Lower lobe of right lung (tissue), 2 donors: ENCODE results near the gene FAM181B. TPM values are rescaled to one million over a fixed set of nuclear protein-coding genes. Genes with fewer than 3 reads are reported as not detected.
"Not testable (repeated sequence)": the region's sequence is repeated elsewhere in the genome, so short reads cannot be mapped to it uniquely, and the experiment has no call there.

Source experiments
- ATAC-seq, 2 donors: fragments of 200-7000 bp; cut with Tn5 transposase; one replicate each; pipeline ENCODE4 v1.9.1; 2020 to 2022; ENCODE audit warnings: mild to moderate bottlenecking in 2 of 2, moderate library complexity in 2 of 2
- DNase-seq: peaks from one replicate; pipeline ENCODE4 v3.0.0-alpha.2; 2020
- H3K27ac ChIP-seq: fragments of 200-600 bp; one replicate; pipeline ENCODE4 v1.8.0; 2022
- H3K27me3 ChIP-seq: fragments of 200-600 bp; one replicate; pipeline ENCODE4 v1.8.0; 2022; ENCODE audit warnings: low read depth
- H3K36me3 ChIP-seq: fragments of 200-600 bp; one replicate; pipeline ENCODE4 v1.8.0; 2022; ENCODE audit warnings: mild to moderate bottlenecking
- H3K4me1 ChIP-seq: fragments of 200-600 bp; one replicate; pipeline ENCODE4 v1.8.0; 2022
- H3K4me3 ChIP-seq: fragments of 200-600 bp; one replicate; pipeline ENCODE4 v1.8.0; 2022; ENCODE audit warnings: mild to moderate bottlenecking
- H3K9me3 ChIP-seq: fragments of 200-600 bp; one replicate; pipeline ENCODE4 v1.8.0; 2022
- intact Hi-C: fragments of 100-400 bp; cut with DNase I; formaldehyde crosslinking; loops from one replicate; pipeline ENCODE4 v1.11.0; 2022
- total RNA-seq: library from RNA; stranded (reverse); fragmentation: NEBNext Ultra II Directional; extraction: Animal tissue kit (Norgen Biotek cat#: 25700); gene quantifications from one replicate; pipeline ENCODE4 v1.2.1, GENCODE V29; 2021
- TF ChIP-seq, protein P1 (sequence below): fragments of 200-600 bp; IDR thresholded peaks from one replicate; pipeline ENCODE4 v1.8.0; 2022; ENCODE audit warnings: antibody characterized with exemption, mild to moderate bottlenecking
- donor health status: DM: no; HTN: yes; CAD: no; lungs with severe emphysema.

FAM181B gene
- total RNA-seq, 1 donor from 2014 or later = 0.09 TPM

DNA sequence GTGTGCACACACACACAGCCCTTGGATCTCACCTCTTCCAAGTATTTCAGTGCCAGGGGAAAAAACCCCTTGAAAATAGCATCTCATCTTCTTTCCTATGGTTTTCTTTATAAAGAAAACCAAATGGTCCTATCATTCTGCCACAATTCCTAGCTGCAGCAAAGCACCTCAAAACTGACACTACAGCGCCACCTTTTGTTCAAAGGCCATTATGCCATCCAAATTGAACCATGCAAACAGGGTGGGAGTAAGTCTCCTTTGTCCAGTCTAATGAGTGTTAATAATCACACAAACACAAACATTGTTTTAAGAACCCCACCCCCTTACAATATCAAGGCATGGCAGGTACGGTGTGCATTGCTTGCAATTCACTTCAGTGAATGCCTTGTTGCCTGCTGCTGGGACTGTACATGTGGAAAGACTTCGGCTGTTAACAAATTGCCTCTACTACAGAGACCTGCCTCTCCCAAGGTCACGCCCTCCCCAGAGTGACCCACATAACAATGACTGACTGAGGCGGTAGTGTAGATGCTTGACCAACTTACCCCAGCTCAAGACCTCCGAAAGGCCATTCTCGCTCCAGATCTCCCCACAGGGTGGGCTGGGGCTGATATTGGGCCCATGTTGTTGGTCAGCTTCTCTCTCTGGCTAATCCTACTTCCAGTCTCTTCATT is 31.7 kb downstream of the FAM181B start:
- Histone ChIP-seq H3K36me3 (no peaks in the 10 kb centered on the region), H3K4me3 (no peak overlapping the region), H3K4me1 (no peaks in the 10 kb centered on the region), H3K27me3 (no peaks in the 10 kb centered on the region), H3K27ac (no peak overlapping the region), H3K9me3 (no peaks in the 10 kb centered on the region)
- no peak for DNase-seq
- TF ChIP-seq, protein P1, sequence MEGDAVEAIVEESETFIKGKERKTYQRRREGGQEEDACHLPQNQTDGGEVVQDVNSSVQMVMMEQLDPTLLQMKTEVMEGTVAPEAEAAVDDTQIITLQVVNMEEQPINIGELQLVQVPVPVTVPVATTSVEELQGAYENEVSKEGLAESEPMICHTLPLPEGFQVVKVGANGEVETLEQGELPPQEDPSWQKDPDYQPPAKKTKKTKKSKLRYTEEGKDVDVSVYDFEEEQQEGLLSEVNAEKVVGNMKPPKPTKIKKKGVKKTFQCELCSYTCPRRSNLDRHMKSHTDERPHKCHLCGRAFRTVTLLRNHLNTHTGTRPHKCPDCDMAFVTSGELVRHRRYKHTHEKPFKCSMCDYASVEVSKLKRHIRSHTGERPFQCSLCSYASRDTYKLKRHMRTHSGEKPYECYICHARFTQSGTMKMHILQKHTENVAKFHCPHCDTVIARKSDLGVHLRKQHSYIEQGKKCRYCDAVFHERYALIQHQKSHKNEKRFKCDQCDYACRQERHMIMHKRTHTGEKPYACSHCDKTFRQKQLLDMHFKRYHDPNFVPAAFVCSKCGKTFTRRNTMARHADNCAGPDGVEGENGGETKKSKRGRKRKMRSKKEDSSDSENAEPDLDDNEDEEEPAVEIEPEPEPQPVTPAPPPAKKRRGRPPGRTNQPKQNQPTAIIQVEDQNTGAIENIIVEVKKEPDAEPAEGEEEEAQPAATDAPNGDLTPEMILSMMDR = peak; percentile 51
- no peak for ATAC-seq
- intact Hi-C loops = no loop called here

- H3K4me1 ChIP-seq = no peaks in the 10 kb centered on the region
- DNase-seq (no peak), ATAC-seq (no peak)
- no peaks in the 10 kb centered on the region for H3K9me3 ChIP-seq
- TF ChIP-seq, protein P1 = no peak
- intact Hi-C loops = no loop called here
- H3K36me3 ChIP-seq = no peaks in the 10 kb centered on the region
- H3K27me3 ChIP-seq = peaks cover 3% of the 10 kb centered on the region
- no peak overlapping the region for H3K27ac ChIP-seq
- no peak overlapping the region for H3K4me3 ChIP-seq
Measured at GRCh38 chr11:82698576-82699352, 34.9 kb downstream of the FAM181B start.

- no peaks in the 10 kb centered on the region for H3K9me3 ChIP-seq
- no peak overlapping the region for H3K4me3 ChIP-seq
- no peaks in the 10 kb centered on the region for H3K4me1 ChIP-seq
- DNase-seq (no peak), ATAC-seq (no peak)
- intact Hi-C loops = no loop called here
- H3K36me3 ChIP-seq = no peaks in the 10 kb centered on the region
- H3K27me3 ChIP-seq = peaks cover 7% of the 10 kb centered on the region
- no peak overlapping the region for H3K27ac ChIP-seq
- TF ChIP-seq, protein P1 = no peak
Measured at GRCh38 chr11:82692981-82693380, 40.7 kb downstream of the FAM181B start.

- intact Hi-C loops, H3K27ac ChIP-seq, ATAC-seq, H3K4me1 ChIP-seq, H3K27me3 ChIP-seq, H3K4me3 ChIP-seq, H3K9me3 ChIP-seq, H3K36me3 ChIP-seq, DNase-seq: not testable (repeated sequence)
Measured at GRCh38 chr11:82689347-82689746, 44.3 kb downstream of the FAM181B start.

DNA sequence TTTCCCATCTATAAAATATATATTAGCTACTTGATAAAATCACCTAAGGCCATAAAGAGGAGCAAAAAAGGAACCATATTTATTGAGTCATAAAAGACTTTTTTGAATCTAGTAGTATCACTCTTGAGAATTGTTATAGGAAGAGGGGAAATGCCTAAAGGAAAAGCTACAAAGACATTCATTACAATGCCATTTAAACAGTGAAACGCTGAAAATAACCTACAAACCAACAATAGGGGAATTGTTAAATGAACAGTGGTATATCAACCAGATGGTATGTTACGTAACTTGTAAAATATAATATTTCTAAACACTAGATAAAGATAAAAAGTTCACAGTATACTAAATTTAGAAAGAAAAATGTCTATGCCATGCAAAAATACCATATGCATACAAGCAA is 47.5 kb downstream of the FAM181B start:
- TF ChIP-seq, protein P1 = no peak
- Histone ChIP-seq H3K9me3 (no peaks in the 10 kb centered on the region), H3K36me3 (no peaks in the 10 kb centered on the region), H3K4me1 (no peaks in the 10 kb centered on the region), H3K4me3 (no peak overlapping the region), H3K27me3 (peaks cover 10% of the 10 kb centered on the region), H3K27ac (no peak overlapping the region)
- DNase-seq (no peak), ATAC-seq (no peak)
- intact Hi-C loops = no loop called here

GRCh38 chr11:82683029-82683428 is 50.6 kb downstream of the FAM181B start:
- TF ChIP-seq, protein P1 = no peak
- ATAC-seq = no peak
- intact Hi-C loops = no loop called here
- Histone ChIP-seq H3K36me3 (no peaks in the 10 kb centered on the region), H3K4me1 (no peaks in the 10 kb centered on the region), H3K27me3 (peaks cover 6% of the 10 kb centered on the region), H3K4me3 (no peak overlapping the region), H3K27ac (no peak overlapping the region), H3K9me3 (no peaks in the 10 kb centered on the region)
- DNase-seq = no peak
